ENCODE results near the gene NXNL1. TPM values are rescaled to one million over a fixed set of nuclear protein-coding genes. Genes with fewer than 3 reads are reported as not detected.
A peak's percentile ranks its signal among the peaks of the same experiment; 100 is the strongest.

Gene NXNL1
- total and polyA plus RNA-seq, 2 of the 13 experiments (the other 11 are each of a cell fraction or from before 2014, with no cell fraction given) = not detected

DNA sequence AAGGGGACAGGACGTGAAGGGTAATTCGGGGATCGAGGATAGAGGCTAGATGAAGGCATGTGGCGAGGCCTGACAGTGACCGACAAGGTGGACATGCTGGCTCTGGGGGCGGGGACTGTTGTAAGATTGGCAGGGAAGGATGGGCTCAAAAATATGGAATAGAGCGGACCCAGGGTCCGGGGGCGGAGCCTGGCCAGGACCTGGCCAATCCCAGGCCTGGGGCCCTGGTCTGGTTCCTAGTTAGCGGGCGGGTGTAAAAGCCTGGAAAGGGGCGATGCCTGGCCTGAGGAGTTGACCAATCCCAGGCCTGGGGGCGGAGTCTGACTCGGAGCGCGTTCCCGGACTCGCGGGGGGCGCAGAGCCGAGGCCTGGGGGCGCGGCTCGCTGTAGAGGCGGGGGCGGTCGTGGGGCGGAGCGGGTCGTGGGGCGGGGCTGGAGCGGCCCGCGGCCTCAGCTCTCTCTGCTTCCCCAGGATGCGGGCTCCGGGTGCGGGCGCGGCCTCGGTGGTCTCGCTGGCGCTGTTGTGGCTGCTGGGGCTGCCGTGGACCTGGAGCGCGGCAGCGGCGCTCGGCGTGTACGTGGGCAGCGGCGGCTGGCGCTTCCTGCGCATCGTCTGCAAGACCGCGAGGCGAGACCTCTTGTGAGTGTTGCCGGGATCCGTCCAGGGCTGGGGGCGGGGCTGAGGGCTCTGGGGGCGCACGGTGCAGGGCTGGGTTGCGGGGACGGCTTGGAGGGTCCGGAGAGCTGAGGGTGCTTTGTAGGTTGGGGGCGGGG is 9.5 kb upstream of the NXNL1 start, which contains the start of gene SLC27A1:
TSS of gene SLC27A1 (plus strand) at position 457 of the 774 bp plus-strand sequence. CDS start at position 474, 17 bp downstream.
- peak within 1 kb of the TSS; percentile 98 for H3K4me2 ChIP-seq (ENCODE audit: low read depth, low read length)
- CTCF ChIA-PET (ENCODE audit: low intra/inter-chr PET ratio, low total read pairs) = no interaction called here
- H3K4me1 ChIP-seq (ENCODE audit: insufficient read depth, low read length) = peaks cover 62% of the 10 kb centered on the region
- in situ Hi-C loops (cut with HindIII; ENCODE audit: extremely low pct_ligation_motif_present, low pct_unique_long_range_greater_than_20kb) (no loop called here), intact Hi-C loops (cut with micrococcal nuclease; ENCODE audit: unreplicated experiment) (no loop called here)
- peak within 1 kb of the TSS; percentile 69 for H3K27ac ChIP-seq (ENCODE audit: extremely low read length, insufficient read depth, low read length)
- ATAC-seq (peak; percentile 93), DNase-seq (ENCODE audit: low spot score) (peak; percentile 98), FAIRE-seq (peak; percentile 81)
- WGBS (ENCODE audit: low lambda C conversion rate) = 0% methylated on average over 16 of the region's 67 CpGs
- no peaks in the 10 kb centered on the region for H4K20me1 ChIP-seq (ENCODE audit: insufficient read depth, low read length)
- POLR2A ChIA-PET = interaction anchor here (0.6 to 2.0 kb wide), 4 partner anchors 28 to 136 kb away, joined by 3 to 5 read pairs (median 3); partner anchors contain the start of genes BST2 and PGLS
- peak within 1 kb of the TSS; percentile 87 for H2AFZ ChIP-seq (ENCODE audit: low read length)
- H3K9ac ChIP-seq (ENCODE audit: insufficient read depth, low read depth, low read length) = peak within 1 kb of the TSS; percentile 69
- H3K4me3 ChIP-seq (replicated peaks in 1 of 3; ENCODE audit: insufficient read depth in 1 of 3, low read depth in 2 of 3, low read length in 3 of 3) = peak within 1 kb of the TSS; percentile 76 to 97 (median 85)
- H3K36me3 ChIP-seq (replicated peaks in 1 of 2; ENCODE audit: control insufficient read depth in 1 of 2, insufficient read depth in 2 of 2, low read length in 2 of 2) = peaks cover 0 to 2% of the 10 kb centered on the region in 2 experiments; a peak in 1 of 5 replicates
- H3K27me3 ChIP-seq (ENCODE audit: control insufficient read depth in 1 of 2, insufficient read depth in 2 of 2, low read length in 2 of 2) = peaks cover 0 to 10% of the 10 kb centered on the region in 2 experiments; a peak in 2 of 5 replicates
- H3K9me3 ChIP-seq (ENCODE audit: low read length) = no peaks in the 10 kb centered on the region
- BruUV-seq (replicated peaks) = no TSS peak
- H3K79me2 ChIP-seq (ENCODE audit: insufficient read depth, low read length) = peaks cover 8% of the 10 kb centered on the region
- TF ChIP-seq, protein P1, sequence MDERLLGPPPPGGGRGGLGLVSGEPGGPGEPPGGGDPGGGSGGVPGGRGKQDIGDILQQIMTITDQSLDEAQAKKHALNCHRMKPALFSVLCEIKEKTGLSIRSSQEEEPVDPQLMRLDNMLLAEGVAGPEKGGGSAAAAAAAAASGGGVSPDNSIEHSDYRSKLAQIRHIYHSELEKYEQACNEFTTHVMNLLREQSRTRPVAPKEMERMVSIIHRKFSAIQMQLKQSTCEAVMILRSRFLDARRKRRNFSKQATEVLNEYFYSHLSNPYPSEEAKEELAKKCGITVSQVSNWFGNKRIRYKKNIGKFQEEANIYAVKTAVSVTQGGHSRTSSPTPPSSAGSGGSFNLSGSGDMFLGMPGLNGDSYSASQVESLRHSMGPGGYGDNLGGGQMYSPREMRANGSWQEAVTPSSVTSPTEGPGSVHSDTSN (CRISPR knock-in tag; IDR thresholded peaks at IDR 0.05) = peak; percentile 83
- peak; percentile 72 for TF ChIP-seq ZFY (CRISPR knock-in tag; IDR thresholded peaks at IDR 0.05)
- TF ChIP-seq THAP11 (CRISPR knock-in tag; IDR thresholded peaks at IDR 0.05) = 0 out of 2 replicates have a peak, but pooled peaks have one; percentile 11
- TF ChIP-seq PHF8 (CRISPR knock-in tag; IDR thresholded peaks at IDR 0.05) = peak; percentile 52; the same call in 1 of the 2 replicates
- TF ChIP-seq GATAD1 (CRISPR knock-in tag; IDR thresholded peaks at IDR 0.05) = no peak
- TF ChIP-seq ZNF563 (CRISPR knock-in tag; IDR thresholded peaks at IDR 0.05) = peak; percentile 49; the same call in 1 of the 2 replicates
- TF ChIP-seq, protein P2, sequence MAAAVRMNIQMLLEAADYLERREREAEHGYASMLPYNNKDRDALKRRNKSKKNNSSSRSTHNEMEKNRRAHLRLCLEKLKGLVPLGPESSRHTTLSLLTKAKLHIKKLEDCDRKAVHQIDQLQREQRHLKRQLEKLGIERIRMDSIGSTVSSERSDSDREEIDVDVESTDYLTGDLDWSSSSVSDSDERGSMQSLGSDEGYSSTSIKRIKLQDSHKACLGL (CRISPR knock-in tag; IDR thresholded peaks at IDR 0.05) = peak; percentile 36; the same call in 1 of the 2 replicates
- TF ChIP-seq, protein P3, sequence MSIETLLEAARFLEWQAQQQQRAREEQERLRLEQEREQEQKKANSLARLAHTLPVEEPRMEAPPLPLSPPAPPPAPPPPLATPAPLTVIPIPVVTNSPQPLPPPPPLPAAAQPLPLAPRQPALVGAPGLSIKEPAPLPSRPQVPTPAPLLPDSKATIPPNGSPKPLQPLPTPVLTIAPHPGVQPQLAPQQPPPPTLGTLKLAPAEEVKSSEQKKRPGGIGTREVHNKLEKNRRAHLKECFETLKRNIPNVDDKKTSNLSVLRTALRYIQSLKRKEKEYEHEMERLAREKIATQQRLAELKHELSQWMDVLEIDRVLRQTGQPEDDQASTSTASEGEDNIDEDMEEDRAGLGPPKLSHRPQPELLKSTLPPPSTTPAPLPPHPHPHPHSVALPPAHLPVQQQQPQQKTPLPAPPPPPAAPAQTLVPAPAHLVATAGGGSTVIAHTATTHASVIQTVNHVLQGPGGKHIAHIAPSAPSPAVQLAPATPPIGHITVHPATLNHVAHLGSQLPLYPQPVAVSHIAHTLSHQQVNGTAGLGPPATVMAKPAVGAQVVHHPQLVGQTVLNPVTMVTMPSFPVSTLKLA (IDR thresholded peaks at IDR 0.05) = peak; percentile 26; the same call in 1 of the 2 replicates
- TF ChIP-seq, protein P4, sequence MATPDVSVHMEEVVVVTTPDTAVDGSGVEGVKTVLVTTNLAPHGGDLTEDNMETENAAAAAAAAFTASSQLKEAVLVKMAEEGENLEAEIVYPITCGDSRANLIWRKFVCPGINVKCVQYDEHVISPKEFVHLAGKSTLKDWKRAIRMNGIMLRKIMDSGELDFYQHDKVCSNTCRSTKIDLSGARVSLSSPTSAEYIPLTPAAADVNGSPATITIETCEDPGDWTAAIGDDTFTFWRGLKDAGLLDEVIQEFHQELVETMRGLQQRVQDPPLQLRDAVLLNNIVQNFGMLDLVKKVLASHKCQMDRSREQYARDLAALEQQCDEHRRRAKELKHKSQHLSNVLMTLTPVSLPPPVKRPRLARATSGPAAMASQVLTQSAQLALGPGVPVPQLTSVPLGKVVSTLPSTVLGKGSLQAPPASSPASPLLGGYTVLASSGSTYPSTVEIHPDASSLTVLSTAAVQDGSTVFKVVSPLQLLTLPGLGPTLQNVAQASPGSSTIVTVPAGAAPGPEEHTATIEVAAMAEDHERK (CRISPR knock-in tag; IDR thresholded peaks at IDR 0.05; ENCODE audit: low read depth) = no peak
- peak; percentile 30; the same call in 1 of the 2 replicates for TF ChIP-seq ZFP36L1 (CRISPR knock-in tag; IDR thresholded peaks at IDR 0.05)
- TF ChIP-seq TSC22D2 (CRISPR knock-in tag; IDR thresholded peaks at IDR 0.05; ENCODE audit: borderline replicate concordance) = no peak
- TF ChIP-seq, protein P5, sequence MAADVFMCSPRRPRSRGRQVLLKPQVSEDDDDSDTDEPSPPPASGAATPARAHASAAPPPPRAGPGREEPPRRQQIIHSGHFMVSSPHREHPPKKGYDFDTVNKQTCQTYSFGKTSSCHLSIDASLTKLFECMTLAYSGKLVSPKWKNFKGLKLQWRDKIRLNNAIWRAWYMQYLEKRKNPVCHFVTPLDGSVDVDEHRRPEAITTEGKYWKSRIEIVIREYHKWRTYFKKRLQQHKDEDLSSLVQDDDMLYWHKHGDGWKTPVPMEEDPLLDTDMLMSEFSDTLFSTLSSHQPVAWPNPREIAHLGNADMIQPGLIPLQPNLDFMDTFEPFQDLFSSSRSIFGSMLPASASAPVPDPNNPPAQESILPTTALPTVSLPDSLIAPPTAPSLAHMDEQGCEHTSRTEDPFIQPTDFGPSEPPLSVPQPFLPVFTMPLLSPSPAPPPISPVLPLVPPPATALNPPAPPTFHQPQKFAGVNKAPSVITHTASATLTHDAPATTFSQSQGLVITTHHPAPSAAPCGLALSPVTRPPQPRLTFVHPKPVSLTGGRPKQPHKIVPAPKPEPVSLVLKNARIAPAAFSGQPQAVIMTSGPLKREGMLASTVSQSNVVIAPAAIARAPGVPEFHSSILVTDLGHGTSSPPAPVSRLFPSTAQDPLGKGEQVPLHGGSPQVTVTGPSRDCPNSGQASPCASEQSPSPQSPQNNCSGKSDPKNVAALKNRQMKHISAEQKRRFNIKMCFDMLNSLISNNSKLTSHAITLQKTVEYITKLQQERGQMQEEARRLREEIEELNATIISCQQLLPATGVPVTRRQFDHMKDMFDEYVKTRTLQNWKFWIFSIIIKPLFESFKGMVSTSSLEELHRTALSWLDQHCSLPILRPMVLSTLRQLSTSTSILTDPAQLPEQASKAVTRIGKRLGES (CRISPR knock-in tag; IDR thresholded peaks at IDR 0.05; ENCODE audit: borderline replicate concordance) = no peak
- peak; percentile 42 to 61; a peak in 2 of 4 replicates for TF ChIP-seq POLR2A (IDR thresholded peaks at IDR 0.05; ENCODE audit: insufficient read depth in 1 of 2, low read depth in 2 of 2, low read length in 2 of 2)

All from HepG2 (cell line).